ENCODE data around the gene MAFB.

GRCh38 chr20:40638414-40638813 lies 50.6 kb downstream of the MAFB start:
- TF ChIP-seq, protein P1, sequence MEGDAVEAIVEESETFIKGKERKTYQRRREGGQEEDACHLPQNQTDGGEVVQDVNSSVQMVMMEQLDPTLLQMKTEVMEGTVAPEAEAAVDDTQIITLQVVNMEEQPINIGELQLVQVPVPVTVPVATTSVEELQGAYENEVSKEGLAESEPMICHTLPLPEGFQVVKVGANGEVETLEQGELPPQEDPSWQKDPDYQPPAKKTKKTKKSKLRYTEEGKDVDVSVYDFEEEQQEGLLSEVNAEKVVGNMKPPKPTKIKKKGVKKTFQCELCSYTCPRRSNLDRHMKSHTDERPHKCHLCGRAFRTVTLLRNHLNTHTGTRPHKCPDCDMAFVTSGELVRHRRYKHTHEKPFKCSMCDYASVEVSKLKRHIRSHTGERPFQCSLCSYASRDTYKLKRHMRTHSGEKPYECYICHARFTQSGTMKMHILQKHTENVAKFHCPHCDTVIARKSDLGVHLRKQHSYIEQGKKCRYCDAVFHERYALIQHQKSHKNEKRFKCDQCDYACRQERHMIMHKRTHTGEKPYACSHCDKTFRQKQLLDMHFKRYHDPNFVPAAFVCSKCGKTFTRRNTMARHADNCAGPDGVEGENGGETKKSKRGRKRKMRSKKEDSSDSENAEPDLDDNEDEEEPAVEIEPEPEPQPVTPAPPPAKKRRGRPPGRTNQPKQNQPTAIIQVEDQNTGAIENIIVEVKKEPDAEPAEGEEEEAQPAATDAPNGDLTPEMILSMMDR (IDR thresholded peaks at IDR 0.05), result no peak
- TF ChIP-seq POLR2AphosphoS5 (IDR thresholded peaks at IDR 0.05; ENCODE audit: insufficient read depth in 1 of 2, low read depth in 1 of 2) (no peak), POLR2A (IDR thresholded peaks at IDR 0.05) (no peak)

All from vagina (tissue), 2 donors.